SK-N-DZ (cell line): ENCODE measurements around the gene FGD3.

Source experiments
- DNase-seq: peaks from one replicate; pipeline ENCODE4 v3.0.0-alpha.2; 2015; ENCODE audit warnings: low spot score

FGD3 gene

GRCh38 chr9:93051680-93052089, 104.4 kb downstream of the FGD3 start:
- DNase-seq, result no peak

DNA sequence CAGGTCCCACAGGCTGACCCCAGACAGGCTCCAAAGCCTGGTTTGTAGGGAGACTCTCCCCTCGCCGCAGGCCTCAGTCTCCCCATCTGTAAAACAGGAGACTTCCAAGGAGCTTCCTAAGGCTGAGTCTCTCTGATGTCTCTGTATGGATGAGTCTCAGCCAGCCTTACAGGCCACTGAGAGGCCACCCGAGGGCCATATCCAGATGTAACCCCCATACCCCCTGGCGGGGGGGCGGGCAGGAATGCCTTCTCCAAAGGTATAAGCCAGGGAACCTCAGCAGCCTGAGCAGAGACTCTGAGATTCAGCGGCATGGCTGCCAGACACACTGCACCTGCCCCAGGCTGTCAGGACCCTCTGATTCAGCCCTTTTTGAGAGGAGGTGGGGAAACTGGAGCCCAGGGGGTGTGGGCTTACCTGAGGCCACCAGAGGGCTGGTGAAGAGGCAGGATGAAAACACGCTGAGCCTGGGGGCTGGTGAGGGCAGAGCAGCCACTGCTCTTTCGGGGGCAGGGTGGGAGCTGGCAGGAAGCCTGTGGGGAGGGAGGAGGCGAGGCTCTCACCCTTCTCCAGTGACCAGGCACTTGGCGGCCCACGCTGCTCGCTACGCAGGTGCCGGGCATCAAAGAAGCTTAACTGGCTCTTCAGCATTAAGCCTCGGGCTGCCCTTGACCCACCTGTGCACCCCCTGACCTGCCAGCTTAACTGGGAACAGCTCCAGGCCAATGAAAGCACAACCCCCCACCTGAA, 105.6 kb downstream of the FGD3 start:
- DNase-seq, result no peak

- DNase-seq, result no peak
These were observed 106.5 kb downstream of the FGD3 start for GRCh38 chr9:93053781-93054331.

DNA sequence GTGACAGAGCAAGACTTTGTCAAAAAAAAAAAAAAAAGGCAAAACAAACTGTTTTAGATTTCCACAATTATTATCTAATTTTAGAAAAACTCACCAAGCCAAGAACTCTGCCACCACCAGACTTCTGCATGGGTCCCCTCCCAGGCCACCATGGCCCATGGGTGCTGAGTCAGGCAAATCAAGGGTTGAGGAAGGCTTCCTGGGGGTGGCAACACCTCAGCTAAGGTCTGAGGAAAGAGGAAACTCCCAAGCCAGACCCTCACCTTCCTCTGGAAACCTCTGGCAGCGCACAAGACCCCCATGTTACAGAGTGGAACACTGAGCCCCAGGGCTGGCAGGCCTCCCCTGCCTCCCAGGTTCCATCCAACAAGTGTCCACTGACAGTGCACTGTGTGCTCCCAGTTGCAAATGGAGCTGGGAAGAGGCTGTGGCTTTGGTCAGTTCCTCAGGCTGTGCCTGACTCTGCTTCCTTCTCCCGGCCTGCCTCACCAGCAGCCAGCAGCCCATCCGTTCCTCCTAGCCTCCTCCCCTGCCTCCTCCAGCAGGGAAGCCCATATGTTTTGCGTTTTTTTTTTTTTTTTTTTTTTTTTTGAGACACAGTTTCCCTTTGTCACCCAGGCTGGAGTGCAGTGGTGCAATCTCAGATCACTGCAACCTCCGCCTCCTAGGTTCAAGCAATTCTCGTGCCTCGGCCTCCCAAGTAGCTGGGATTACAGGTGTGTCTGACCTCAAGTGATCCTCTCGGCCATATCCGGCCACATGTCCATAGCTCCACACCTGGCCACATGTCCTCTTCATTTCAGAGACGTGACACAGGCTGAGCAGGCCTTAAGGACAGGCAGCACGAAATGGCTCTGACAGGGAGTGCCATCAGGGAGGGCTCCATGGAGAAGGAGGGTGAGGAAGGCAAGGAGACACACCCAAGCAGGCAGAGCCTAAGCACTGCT, 107.7 kb downstream of the FGD3 start:
- DNase-seq, result no peak

- no peak for DNase-seq
These were observed 109.8 kb downstream of the FGD3 start for GRCh38 chr9:93057042-93057702.

DNA sequence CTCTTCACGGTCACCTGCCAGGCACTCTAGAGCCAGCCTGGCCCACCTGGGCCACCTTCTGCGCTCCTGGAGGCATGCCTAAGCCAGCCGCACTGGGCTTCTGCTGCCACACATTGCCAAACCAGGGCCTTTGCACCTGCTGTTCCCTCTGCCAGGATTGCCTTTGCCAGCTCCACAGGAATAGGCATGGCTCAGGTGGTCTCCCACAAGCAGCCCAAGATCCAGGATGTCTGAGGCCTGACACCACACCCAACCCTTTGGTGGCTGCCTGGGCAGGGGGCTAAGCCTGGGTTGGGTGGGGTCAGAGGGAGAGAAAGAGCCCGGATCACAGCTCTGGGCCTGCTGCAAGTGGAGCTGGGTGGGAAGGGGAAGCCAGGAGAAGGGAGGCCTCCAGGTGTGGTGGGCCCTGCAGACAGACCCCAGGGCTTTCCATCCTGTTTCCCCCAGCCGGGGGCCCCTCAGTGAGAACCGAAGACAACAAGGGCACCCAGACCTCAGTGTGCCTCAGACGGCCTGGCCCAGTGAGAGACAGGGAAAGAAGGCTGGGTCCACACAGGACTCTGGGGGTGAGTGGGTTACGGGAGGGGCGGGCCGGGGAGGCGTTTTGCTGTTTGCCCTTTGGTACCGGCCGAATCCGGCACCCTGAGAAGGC, 110.5 kb downstream of the FGD3 start:
- no peak for DNase-seq

DNA sequence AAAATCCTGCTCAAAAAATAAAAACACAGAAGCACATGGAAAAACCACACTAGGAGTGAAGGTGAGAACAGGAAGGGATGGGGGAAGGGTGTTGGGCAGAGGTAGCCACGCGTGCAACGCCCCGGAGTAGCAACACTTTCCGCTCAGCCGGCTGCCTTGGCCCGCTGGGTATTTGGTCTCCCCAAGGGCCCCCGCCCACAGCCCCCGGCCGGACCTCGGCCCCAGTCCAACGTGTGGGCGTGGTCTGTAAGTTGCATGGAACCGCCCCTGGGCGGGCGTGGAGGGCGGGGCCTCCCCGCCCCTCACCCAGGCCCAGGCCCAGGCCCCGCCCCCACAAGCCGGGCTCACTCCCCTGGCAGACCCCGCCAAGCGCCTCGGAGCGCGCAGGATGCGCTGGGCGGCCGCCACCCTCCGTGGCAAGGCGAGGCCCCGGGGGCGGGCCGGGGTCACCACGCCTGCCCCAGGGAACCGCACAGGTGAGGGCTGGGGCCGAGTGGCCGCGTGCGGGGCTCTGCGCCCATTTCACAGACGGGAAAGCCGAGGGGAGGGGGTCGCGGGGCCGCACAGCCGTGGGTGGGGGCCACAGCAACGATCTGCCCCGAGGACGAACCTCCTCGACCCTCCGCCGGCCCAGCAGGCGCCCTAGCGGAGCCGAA, 111.2 kb downstream of the FGD3 start, which contains the start of gene SUSD3:
SUSD3 (plus strand) TSS at position 347 of the 656 bp plus-strand sequence; CDS start at position 389, 42 bp downstream.
- no peak for DNase-seq

DNA sequence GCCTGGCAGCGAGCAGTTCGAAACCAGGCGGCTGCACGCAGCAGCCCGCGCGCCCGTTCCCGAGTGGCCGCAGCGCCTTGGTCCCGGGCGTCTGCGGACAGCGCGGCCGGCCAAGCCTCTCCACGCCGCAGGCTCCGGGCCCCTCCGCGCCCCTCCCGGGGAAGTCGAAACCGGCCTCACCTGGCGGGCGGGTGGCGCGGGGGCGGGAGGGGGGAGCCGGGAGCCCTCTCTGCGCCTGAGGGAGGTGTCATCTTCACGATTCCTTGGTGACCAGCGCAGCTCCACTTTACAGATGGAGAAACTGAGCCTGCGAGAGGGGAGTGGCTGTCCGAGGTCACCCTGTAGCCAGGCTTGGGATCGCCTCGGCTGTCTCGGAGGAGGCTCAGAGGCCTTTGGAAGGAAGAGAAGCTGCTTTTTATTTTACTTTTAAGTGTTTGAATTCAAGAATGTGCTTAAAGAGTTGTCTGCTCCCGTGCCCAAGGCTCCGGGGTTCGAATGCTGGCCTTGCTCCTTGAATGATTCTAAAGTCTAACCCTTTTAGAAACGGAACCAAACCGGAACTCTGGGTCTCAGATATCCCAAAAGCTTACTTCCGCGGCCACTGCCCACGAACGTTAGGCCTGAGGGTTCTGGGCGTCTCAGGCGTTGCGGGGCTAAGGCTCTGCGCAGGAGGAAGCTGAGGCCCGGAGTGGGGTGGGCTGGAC, 111.8 kb downstream of the FGD3 start:
- no peak for DNase-seq

DNA sequence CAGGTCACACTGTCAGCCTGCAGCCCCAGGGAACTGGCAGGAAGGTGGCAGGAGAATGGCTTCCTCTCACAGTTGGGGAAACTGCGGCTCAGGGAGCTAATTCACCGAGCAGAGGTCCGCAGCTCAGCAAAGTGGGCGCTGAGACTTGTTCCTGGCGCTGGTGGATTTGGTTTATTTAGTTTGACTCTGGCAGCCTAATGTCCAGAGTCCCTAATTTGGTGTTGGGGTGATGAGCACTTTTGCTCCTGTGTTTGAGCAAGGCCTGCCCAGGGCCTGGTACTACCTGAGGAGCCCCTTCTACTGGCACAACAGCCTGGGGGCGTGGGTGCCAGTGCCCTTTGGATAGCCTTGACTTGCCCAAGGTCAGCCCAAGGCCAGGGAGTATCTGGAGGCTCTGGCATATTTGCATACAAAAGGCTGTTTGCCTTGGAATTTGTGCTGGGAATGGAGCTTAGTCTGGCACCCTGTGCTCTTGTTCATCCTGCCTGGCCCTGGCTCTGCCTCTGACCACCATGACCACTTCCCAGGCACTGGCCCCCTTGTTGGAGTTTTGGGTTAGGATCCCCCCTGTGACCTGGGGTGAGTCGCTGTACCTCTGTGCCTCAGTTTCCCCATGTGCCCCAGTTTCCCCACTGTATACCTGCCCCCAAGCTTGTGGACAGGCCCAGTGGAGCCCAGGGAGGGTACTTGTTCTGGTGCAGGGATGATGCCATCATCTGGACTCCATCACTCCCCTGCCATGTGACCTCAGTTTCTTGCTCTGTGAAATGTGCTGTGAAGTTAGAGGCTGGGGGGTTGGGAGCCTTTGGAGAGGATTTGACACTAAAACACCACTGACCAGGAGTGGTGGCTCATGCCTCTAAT, 112.6 kb downstream of the FGD3 start:
- DNase-seq, result no peak

DNA sequence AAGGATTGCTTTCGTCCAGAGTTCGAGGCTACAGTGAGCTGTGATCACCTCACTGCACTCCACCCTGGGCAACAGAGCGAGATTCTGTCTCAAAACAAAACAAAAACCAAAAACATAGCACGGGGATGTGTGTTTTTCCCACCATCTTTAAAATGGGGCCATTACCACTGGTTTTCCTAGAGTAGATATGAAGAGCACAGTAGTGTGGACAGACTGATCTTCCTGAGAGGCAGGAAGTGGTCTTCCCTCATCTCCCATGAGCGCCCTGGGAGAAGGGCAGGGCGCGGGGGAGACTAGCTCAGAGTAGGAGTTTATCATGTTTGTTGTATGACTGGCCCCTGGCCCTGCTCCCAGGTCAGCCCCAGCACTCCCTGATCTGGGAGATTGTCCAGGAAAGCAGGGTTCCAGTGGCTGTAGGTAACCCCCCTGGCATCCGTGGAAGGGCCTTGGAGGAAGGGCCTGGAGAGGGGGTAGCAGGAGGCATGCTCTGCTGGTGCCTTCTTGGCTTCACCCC, 113.5 kb downstream of the FGD3 start:
- no peak for DNase-seq

GRCh38 chr9:93061260-93061751, 114.0 kb downstream of the FGD3 start:
- no peak for DNase-seq

- no peak for DNase-seq
These were observed 114.8 kb downstream of the FGD3 start for GRCh38 chr9:93061791-93062763.

DNA sequence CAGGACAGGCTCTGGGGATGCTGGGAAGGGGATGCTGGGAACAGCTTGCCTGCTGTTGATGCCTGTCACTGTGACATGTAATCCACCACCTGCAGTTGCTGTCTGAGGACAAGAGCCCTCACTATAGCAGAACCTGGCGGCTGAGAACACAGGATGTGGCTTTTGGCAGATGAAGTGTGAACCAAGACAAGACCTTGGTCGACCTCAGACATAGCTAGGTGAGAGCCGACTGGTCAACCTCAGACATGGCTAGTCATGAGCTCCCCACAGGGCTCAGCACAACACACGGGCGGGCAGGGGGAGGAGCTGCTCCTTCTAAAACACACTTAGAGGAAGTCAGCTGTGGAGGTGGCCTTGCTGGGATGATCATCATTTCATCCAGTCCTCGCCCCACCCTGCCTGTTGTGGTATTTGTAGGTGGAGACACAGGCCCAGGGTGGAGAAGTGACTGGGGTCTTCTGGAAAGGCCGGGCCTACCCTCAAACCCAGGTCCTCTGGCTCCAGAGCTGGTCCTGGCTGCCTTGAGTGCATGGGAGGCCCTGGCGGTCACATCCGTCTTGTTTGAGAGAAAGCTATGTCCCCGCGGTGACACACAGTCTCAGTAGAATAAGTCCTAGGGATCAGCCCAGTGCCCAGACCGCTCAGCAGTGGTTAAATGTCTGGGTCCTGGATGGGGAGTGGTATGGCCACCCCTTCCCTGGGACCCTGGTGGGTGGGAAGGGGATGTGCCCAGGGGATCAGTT, 117.2 kb downstream of the FGD3 start:
- DNase-seq, result no peak

DNA sequence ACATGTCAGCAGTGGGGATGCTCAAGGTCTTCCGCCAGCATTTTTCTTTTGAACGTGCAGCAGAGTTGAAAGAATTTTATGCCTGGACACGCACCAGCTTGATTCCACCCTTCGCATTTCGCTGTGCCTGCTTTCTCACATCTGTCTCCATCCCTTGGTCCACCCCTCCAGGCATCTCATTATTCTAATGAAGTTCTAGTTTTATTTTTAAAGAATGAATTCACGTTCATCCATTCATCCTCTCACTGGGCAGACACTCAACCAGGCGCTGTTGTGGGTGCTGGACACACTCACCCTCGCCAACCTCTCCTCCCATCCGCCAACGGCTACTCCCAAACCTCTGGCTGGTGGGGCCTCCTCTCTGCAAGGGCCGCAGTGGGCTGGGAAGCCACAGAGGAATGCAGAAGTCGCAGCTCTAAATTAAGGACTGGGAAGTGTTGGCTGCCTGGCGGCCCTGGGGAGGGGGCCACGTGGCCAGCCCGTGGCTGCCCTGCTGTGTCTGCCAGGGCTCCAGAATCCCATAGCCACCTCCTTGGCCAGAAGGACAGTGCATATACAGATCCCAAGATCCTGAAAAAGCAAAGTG, 117.9 kb downstream of the FGD3 start:
- no peak for DNase-seq

GRCh38 chr9:93066978-93067603, 119.8 kb downstream of the FGD3 start:
- DNase-seq, result no peak

DNA sequence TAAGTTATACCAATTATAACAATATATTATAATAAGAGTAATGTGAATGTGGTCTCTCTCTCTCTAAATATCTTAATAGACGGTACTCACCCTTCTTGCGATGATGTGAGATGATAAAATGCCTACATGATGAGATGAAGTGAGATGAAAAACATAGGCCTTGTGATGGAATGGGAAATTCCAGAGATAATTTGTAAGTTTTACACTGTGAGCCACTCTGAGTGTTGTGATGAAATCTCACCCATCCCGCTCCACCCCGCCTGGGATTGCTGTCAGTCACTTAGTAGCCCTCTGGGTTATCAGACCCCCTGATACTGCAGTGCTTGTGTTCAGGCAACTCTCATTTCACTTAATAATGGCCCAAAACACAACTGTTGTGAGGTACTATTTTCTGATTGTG, 121.6 kb downstream of the FGD3 start:
- DNase-seq, result no peak
